HG03469 (cell line): ENCODE measurements around the gene CFAP46.
"Not testable (repeated sequence)": the region's sequence is repeated elsewhere in the genome, so short reads cannot be mapped to it uniquely, and the experiment has no call there.

Experiments used
- ATAC-seq: cut with Tn5 transposase; IDR thresholded peaks from one replicate; pipeline ENCODE4 v1.9.1; 2021; ENCODE audit warnings: mild to moderate bottlenecking, moderate library complexity, moderate number of reproducible peaks; ENCODE audit not compliant: unreplicated experiment

Gene CFAP46

DNA sequence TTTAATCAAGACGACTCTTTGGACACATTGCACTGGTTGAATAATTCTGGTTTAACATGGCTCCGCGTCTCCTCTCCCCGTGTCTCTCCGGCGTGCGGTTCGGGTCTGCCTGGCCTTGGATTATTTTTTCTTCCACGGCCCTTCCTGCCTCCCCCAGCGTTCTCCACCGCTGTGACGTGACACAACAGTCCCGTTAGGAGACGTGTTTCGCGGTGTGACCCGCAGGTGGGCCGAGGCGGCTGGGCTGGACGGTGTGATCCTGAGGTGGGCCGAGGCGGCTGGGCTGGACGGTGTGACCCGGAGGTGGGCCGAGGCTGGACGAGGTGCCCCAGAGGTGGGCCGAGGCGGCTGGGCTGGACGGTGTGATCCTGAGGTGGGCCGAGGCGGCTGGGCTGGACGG, 144.4 kb downstream of the CFAP46 start:
- not testable (repeated sequence) for ATAC-seq

DNA sequence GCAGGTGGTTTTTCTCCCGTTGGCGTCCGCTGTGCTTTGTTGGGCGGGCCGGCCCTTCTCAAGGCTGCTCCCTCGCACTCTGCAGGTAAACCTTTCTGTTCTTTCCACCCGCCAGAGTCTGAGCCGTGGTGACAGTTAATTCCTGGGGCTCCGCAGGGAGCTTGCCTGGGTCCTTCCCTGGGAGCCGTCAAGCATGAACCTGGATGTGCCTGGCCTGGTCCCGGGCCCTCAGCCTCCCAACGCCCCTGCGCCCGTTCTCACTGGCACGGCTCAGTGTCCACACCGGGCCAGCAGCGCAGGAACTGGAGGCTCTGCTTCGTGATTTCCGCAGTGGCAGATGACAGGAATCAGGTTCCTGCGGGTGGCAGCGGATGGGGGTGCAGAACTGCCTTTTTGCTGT, 145.5 kb downstream of the CFAP46 start:
- no peak for ATAC-seq

DNA sequence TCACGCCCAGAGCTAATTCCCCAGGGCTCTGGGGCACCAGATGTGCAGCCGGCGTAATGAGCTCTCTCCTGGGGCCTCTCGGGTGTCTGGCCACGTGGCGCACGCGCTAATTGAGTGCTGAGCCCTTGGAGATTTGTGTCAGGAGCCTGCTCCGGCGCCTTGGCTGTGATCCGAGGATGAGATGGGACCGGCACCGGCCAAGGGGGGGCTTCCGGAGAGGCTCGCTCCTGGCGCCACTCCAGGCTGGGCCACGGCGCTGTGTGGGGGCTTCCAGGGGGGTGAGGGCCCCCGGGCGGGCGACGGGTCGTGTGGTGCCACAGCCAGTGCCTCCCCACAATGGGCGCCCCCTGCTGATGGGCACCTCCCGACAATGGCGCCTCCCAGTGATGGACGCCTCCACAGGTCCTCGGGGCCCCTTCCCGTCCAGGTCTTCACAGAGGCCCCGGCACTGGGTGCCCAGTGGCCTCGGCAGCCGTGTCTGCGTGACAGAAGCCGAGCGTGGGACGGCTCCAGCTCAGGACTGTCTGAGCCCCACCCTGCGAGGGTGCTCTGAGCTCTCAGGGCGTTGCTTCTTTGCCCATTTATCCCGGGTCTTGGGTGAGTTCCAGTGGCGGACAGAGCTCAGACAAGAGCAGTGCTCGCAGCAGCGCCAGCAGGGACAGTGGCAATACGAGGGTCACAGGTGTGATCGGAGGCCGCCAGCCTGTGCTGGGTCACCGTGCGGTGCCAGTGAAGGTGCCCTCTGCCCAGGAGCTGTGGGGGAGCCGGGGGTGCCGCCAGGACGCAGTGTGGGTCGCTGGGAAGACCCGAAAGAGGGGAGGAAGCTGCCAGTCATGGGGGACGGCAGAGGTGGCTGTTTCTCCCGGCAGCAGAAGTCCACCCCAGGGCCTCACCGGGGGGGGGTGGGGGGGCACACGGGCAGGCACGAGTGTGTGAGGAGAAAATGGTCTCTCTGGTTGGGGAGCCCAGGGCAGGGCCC, 148.2 kb downstream of the CFAP46 start:
- no peak for ATAC-seq

DNA sequence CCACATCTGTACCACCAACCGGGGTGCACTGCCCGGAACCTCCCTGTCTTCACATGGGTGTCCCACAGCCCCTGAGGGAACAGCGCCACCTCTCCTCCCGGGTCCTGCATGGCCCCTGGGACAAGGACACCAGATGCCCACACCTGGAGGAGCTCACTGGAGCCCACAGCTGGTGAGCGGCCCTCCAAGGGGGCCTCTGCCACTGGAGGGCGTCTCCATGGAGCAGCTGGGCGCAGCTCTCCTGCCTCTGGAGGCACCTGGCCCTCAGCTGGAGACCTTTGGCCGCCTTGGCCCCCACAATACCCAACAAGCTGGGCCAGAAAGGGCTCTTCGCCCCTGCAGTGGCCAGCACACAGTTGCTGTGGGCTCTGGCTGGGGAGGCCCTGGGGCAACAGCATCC, 149.2 kb downstream of the CFAP46 start:
- ATAC-seq: no peak

DNA sequence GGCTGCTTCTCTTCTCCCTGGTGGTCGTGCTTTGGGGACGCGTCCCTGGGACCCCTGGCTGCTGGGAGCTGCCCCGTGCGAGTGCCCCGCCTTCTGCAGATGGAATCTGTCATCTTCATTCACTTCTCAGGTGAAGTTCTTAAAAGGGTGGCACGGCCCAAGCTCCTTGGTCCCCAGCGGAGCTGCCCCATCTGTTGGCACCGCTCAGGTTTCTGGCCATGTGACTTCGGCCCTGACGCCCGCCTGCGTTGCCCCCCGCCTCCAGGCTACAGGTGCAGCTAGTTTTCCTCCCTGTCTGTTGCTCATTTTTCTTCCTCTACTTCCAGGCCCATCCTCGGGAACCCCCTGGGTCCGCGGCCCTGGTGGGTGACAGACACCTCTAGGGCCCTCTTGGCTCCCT, 149.6 kb downstream of the CFAP46 start:
- no peak for ATAC-seq

DNA sequence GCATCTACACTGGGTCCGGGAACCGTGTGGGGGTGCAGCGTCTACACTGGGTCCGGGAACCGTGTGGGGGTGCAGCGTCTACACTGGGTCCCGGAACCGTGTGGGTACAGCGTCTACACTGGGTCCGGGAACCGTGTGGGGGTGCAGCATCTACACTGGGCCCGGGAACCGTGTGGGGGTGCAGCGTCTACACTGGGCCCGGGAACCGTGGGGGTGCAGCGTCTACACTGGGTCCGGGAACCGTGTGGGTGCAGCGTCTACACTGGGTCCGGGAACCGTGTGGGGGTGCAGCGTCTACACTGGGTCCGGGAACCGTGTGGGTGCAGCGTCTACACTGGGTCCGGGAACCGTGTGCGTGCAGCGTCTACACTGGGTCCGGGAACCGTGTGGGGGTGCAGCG, 150.3 kb downstream of the CFAP46 start:
- ATAC-seq: not testable (repeated sequence)

DNA sequence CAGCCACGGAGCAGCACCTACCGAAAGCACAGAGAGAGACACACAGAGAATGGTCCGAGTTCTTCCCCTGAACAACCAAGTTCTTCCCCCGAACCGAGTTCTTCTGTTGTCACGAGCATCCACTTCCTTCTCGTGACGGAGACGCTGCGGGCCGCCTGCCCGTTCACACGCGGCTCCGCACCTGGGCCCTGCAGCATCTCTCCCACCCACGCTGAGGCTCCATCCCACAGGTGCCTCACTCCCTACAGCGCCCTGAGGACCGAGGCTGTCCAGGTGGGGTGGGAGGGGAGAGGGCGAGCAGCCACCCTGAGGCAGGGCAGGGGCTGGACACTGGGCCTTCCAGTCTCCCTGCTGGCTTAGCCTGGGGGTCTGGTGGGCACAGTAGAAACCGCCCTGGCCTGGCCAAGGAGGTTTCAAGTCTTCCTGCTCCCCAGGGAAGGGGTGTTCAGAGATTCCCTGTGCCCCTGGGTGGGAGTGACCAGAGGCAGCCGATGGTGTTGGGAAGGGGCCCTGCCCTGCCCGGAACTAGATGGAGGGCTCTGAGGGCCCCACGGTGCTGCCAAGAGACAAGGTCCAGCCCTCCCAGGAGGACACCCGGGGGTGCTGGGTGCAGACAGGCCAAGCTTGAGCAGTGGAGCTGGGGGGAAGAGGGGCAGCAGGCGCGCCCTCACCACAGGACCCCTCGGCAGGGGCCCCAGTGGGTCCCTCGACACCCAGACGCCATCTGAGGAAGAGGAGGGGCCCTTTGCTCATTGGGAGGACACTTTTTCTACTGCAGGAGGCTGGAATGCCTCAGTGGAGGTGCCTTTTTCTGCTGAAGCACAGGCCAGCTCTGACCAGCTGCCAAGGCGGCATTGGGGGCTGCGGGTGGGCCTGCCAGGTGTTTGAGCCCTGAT, 151.2 kb downstream of the CFAP46 start:
- no peak for ATAC-seq

DNA sequence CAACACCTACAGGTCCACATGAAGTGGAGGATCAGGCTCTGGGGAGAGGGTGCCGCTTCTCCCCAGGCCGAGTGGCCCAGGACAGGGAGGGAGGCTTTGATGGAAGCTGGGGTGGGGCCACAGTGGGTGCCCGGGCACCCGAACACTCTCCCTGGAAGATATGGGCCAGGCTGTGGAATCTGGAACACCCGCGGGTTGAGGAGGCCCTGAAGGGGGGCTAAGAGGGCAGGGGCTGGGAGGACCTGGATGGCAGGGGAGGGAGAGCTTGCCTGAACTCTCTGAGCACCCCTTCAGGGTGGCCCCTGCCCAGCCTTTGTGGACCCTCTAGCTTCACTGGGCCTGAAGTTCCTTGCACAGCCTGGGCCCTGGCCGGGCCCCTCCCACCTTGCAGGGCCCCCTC, 151.9 kb downstream of the CFAP46 start:
- no peak for ATAC-seq

DNA sequence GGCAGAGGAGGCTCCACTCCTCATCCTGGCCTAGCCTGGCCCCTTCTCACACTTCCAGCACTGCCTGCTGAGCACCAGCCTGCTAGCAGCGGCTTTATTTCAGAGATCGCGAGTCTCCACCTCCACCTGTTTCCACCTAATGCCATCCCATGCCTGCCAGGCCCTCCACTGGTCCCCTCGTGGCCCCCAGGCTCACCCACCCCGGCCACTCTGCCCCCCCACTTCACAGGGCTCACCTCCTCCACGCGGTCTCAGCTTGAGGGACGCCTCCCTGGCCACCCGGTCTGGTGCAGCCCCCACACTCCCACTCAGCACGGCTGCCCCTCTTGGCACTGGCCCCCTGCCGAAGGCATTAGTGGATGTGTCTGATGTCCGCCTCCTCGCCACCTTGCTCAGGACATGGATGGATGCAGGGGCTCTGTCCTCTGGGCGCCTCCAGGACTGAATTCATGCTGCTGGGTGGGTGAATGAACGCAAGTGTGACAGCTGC, 152.7 kb downstream of the CFAP46 start:
- ATAC-seq: no peak

DNA sequence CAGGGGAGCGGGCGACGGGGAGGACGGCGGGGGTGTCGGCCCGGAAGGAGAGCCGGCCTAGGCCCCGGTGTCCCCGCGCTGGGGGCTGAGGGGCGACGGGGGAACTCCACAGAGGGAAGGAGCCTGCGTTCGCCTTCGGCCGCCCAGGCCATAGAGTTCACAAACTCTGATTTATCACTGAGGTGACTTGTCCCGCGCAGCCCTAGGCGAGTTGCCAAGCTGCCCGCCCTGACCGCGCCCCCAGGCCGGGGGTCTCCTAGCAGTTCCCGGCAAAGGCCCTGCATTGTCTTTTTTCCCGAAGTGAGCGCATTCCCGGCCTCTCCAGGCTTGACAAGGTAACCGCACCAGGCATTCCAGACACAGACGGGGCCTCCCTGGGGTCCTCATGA, 153.5 kb downstream of the CFAP46 start:
- no peak for ATAC-seq

DNA sequence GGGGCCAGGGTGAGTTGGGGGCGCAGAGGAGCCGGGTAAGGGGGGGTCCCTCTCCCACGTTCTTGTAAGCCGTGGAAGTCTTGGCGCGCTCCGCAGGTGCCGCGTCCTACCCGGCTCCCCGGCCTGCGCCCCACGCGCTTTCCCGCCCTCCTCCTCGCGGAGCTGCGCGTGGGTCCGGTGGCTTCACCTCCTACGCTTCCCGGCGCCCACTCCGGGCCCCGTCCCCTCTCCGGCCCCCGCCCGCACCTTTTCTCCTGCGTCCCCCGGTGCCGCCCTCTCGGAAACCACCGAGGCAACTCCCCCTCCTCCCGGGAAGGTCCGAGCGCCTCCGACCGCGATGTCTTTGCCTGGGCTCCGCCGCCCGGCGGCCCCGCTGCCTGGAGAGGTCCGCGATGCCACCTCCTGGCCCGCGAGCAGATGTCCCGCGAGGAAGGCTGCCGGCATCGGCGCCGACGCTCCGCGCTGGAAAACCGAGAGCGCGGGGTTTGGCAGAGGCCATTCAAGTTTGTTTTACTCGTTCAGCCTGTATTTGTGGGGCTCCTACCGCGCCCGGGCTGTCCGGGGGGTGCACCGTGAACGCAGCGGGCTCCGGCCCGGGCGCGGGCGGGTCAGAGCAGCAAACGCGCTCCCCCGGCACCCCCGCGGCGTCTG, 154.1 kb downstream of the CFAP46 start:
- ATAC-seq: no peak

DNA sequence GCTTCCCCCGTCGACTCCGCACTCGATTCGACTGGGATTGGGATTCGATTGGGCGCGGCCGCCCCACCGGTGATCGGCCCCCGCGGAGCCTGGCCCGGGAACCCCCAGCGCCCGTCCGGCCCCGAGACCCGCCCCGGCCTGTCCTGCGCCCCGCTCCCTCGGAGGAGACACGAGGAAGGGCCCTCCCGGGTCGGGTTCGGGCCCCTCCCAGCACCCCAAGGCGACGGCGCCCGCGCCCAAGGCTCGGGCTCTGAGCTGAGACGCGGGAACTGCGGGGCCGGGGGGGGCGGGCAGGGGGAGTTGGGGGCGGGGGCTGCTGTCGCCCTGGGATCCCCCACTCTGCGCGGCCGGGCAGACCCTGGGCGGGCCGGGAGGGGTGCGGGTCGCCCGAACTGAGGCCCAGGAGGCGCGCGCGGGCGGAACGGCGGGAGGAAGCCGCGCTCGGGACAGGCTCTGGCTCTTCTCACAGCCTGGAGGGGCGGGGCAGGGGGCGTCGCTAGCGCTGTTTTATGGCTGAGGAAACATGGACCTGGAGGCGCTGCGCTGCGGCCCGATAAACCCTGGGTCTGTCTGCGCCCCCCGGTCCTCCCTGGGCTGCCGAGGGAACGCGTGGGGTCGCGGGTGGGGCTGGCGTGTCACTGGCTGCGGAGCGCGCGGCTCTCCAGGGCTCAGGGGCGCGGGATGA, 154.7 kb downstream of the CFAP46 start:
- ATAC-seq: no peak

DNA sequence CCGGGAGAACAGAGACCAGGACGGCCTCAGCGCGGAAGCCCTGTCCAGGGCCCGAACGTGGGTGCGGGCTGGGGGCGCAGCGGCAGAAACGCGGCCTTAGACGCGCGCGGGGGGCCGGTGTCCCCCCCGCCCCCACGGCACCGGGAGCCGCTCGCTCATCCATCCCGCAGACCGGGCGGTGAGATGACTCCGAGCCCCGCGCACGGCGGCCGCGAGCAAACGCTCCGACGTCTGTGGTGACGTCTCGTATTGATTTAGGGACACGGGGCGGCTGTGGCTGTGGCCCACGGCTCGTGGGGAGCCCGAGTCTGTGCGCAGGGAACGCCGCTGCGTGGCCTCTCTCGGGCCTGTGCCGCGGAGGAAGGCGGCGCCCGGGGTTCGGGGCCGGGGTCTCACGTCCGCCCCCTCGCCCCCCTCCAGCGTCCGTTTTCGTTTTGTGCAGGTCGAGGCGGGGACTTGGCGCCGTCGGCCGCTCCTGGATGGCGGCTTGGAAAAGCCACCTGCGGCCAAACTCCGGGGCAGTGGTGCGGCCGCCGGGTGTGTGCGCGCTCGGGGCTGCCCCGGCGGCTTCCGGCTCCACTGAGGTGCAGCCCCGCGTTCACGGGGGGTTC, 155.4 kb downstream of the CFAP46 start:
- ATAC-seq: no peak

DNA sequence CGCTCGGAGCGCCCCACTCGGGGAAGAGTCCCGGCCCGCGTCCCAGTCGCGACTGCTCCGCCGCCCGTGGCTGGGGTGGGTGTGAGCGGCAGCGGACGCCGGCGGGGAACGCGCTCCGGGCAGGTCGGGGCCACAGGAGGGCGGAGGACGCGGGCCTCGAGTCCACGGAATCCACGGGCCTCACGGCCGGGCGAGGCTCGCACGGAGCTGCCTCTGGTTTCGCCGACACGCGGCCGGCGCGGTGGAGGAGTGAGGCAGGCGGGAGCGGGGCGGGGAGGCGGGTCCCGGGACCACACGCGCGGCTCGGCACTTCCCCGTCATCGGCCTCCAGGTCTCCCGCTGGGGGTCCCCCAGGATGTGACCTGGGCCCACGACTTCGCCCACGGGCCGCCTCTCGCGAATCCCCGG, 155.9 kb downstream of the CFAP46 start:
- no peak for ATAC-seq

DNA sequence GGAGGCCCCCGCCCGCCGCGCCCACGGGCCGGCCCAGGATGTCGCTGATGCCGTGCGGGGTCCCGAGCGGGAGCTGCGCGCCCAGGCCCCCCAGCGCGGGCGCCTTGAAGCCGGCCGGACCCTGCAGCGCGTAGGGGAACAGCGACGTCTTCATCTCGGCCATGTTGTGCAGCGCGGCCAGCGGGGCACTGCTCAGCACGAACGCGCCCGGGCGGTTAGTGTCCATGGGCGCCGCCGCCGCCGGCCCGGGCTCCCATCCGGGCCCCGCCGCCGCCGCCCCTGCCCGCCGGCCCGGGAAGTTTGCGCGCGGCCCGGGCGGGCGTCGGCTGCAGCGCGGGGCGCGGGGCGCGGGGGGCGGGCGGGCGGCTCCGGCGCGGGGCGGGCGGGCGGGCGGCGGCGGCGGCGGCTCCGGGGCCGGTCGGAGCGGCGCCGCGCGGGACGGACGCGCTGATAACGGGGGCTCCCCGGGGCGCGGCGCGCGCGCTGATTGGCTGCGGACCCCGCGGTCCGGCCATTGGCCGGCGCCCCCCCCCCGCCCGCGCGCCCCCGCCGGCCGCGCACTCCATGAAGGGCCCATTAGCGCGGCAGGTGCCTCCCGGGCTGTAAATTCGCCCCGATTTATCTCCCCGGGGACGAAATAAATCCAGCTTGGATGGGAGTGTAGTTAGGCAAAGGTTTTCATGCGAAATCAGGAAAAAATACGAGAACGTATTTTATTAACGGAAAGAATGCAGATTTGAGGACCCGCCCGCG, 156.5 kb downstream of the CFAP46 start, which contains the start of gene NKX6-2:
Gene NKX6-2 (minus strand): TSS at position 425 of the 753 bp plus-strand sequence. CDS start 199 bp downstream, at position 226.
- no peak for ATAC-seq

DNA sequence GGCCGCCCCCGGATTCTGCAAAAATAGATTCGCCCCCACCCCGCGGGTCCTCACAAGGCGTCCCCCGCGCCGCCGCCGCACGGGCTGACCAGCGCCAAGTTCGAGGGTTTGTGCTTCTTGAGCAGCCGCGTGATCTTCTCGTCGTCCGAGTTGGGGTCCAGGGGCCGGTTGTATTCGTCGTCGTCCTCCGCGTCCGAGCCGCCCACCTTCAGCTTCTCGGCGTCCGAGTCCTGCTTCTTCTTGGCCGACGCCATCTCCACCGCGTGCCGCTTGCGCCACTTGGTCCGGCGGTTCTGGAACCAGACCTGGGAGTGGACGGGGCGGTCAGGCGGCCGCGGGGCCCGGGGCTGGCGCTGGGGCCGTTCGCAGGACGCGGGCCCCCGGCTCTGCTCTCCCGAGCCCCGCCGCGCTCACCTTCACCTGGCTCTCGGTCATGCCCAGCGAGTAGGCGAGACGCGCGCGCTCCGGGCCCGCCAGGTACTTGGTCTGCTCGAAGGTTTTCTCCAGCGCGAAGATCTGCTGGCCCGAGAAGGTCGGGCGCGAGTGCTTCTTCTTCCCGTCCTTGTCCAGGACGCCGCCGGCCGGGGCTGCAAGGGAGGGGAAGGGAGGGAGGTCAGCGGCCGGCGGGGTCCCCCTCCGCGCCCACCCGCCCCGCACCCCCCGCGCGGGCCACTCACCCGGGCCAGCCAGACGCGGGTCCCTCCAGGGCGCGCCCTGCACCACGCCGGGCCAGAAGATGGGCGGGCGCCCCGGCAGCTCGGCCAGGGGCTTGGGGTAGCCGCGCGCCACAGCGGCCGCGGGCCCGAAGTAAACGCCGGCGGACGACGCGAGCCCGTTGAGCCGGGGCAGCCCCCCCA, 157.3 kb downstream of the CFAP46 start:
- ATAC-seq: no peak

DNA sequence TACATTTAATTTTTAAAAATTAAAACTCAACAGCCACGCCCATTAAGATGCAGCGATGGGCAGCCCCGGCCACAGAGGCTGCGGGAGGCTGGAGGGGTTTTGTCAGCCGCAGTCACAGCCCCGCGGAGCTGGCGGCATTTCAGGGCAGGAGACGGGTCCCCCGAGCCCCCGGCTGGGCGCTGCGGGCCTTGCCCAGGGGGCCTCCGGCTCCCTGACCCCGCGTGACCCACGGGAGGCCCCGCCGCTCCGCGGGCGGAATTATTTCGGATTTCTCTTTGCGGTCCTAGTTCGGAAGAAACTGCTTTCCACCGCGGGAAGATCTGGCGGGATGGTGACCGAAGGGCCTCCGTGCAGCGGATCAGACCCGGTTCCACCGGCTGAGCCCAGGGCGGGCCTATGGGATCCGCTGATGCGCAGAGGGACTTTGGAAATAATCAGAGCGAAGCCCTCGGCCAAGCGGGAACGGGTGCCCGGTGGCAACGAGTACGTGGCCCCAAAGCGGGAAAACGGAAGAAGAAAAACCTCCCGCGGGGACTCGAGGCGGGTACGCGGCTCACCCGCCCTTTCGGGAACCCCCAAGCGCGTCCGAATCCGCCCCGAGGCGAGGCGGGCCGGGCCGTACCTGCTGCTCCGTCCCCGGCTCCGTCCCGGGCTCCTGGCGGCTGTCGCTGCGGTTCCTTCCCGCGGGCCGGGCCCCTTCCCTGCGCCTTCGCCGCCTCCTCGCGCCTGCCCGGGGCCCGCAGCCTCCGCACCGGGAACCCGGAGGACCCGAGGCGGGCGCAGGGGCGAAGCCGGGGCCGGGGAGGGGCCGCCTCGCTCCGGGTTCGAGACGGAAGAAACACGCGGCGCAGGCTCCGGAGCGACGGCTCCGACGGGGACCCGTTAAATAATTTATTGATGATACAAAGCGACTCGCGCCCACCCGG, 158.2 kb downstream of the CFAP46 start:
- ATAC-seq: no peak
